ENCODE data around the gene TAGLN.

The TAGLN gene

GRCh38 chr11:117210620-117211019 is 11.4 kb downstream of the TAGLN start:
- peak overlapping the region in 1 of 2 donors; percentile 11 for H3K27ac ChIP-seq
- no peak for DNase-seq (ENCODE audit: low spot score)

GRCh38 chr11:117212697-117213355 is 13.7 kb downstream of the TAGLN start:
- DNase-seq (ENCODE audit: low spot score): no peak
- TF ChIP-seq CTCF (IDR thresholded peaks at IDR 0.05): no peak
- H3K27ac ChIP-seq: peak overlapping the region in 1 of 2 donors; percentile 10
- H3K4me3 ChIP-seq: no peak overlapping the region

More at GRCh38 chr11:117210620-117211019, 11.4 kb downstream of the TAGLN start:
- no peak for TF ChIP-seq CTCF (IDR thresholded peaks at IDR 0.05)
- no peak overlapping the region for H3K4me3 ChIP-seq

GRCh38 chr11:117214404-117215110 is 15.4 kb downstream of the TAGLN start:
- DNase-seq (ENCODE audit: low spot score): no peak
- peak overlapping the region in 1 of 2 donors; percentile 61 for H3K27ac ChIP-seq
- no peak for TF ChIP-seq CTCF (IDR thresholded peaks at IDR 0.05)
- H3K4me3 ChIP-seq: no peak overlapping the region

- Histone ChIP-seq H3K4me3 (peak overlapping the region; percentile 54), H3K27ac (peak overlapping the region; percentile 89 to 95)
- no peak for TF ChIP-seq CTCF (IDR thresholded peaks at IDR 0.05)
- DNase-seq (ENCODE audit: low spot score): peak; percentile 89
Measured at GRCh38 chr11:117217141-117218084, 18.2 kb downstream of the TAGLN start.

- Histone ChIP-seq H3K27ac (peak overlapping the region; percentile 89 to 95), H3K4me3 (peak overlapping the region; percentile 54)
- DNase-seq (ENCODE audit: low spot score): peak; percentile 86
- no peak for TF ChIP-seq CTCF (IDR thresholded peaks at IDR 0.05)
Measured at GRCh38 chr11:117218133-117218915, 19.2 kb downstream of the TAGLN start.

- TF ChIP-seq CTCF (IDR thresholded peaks at IDR 0.05): no peak
- Histone ChIP-seq H3K27ac (peak overlapping the region; percentile 89 to 95), H3K4me3 (peak overlapping the region; percentile 54)
- DNase-seq (ENCODE audit: low spot score): peak; percentile 75
Measured at GRCh38 chr11:117219001-117219400, 19.8 kb downstream of the TAGLN start.
